GM20431 (cell line): ENCODE measurements around the gene SLC24A3.

Experiments used
- in situ Hi-C: fragments of 300-500 bp; cut with MseI, MboI; formaldehyde crosslinking; loops from one replicate; pipeline ENCODE4 v1.15.0; 2020; ENCODE audit warnings: low sequenced_read_pairs; ENCODE audit not compliant: unreplicated experiment

SLC24A3 gene

DNA sequence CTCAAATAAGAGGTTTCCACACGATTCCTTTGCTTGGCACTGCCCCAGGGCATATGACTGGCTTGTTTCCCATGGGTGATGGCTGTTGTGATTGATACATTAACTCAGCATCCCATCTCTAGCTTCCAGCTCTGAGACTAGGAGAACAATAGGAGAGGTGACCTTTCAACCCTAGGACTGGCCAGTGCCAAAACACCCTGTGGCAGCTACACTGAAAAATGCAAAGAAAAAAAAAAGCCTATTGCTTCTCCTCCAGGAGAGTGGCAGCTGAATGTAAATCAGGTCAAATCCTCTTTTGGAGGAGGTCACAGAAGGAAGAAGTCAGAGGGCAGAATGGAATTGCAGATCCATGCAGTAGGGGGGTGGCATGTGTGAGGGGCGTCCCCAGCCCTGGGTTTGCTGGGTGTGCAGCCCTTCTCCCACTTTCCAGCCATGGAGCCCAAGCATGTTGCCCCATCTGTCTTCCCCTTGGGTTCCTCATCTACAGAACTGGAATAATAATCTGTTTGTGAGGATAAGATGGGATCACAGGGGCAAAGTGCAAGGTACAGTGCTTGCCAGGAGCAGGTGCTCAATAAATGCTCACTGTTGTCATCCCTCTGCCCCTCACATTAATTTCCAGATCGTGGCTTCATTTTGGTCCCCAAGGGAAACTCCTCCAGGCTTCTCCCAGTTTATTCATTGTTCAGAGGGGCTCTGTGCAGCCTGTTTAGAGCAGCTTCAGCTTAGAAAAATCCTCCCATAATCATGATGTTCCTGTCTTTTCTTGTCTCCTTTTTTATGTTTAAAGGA is 300.6 kb downstream of the SLC24A3 start:
- in situ Hi-C loops: no loop called here

- in situ Hi-C loops: no loop called here
Observed at GRCh38 chr20:19515074-19515473, 302.6 kb downstream of the SLC24A3 start.

- in situ Hi-C loops: no loop called here
Observed at GRCh38 chr20:19519466-19519865, 307.0 kb downstream of the SLC24A3 start.

- in situ Hi-C loops: no loop called here
Observed at GRCh38 chr20:19520261-19520660, 307.8 kb downstream of the SLC24A3 start.

- in situ Hi-C loops: no loop called here
Observed at GRCh38 chr20:19522071-19522801, 309.8 kb downstream of the SLC24A3 start.

GRCh38 chr20:19522836-19523590 is 310.6 kb downstream of the SLC24A3 start:
- in situ Hi-C loops: no loop called here

DNA sequence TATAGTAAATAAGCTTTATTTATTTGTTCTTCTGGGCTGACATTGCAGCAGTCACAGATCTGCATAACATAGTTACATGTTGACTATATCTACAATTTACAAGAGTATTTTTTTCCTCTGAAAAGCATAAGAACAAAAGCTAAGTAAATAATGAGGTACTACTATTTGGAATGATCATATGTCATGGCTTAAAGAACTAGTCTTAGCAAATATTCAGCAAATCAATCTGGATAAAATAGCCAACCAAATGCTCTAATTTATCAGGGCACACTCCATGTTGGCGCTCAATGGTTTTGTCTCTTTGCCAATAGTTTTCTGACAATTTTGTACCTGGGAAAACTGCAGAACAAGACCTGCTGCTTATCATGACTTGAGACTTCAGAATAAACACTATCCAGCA is 312.2 kb downstream of the SLC24A3 start:
- in situ Hi-C loops: no loop called here

GRCh38 chr20:19527509-19527908 is 315.1 kb downstream of the SLC24A3 start:
- in situ Hi-C loops: no loop called here

DNA sequence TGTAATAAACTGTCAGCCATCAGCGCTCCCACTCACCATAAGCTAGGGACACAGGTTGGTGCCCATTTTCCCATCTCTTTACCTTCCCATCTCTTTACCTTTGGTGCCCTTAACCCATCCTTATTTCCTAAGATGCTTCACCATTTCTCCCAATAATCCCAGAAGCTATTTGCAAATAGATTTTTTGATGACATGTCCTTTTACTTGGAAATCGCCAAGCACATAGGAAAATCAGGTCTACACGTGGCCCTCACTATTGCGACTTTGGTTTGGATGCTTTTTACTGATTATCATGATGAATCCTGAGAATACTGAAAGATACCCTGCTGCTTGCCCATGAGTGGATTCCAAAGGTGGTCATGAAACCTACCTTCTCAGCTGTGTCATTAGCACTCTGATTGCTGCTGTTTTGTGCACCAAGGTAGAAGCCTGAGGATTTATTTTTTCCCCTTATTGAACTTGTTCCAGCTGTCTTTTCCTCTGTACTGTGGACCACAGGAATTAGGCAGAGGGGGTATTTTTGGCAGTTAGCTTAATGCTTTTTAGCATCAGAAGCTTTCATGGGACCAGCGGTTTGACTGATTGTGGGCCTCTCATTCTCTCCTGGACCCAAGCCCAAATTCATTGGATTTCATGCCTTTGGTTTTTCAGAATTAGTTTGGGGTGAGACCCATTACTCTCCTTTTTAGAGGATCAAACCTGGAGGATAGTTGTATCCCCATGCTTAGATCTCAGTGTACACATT is 316.0 kb downstream of the SLC24A3 start:
- in situ Hi-C loops: no loop called here

GRCh38 chr20:19530006-19530405 is 317.6 kb downstream of the SLC24A3 start:
- in situ Hi-C loops: no loop called here

DNA sequence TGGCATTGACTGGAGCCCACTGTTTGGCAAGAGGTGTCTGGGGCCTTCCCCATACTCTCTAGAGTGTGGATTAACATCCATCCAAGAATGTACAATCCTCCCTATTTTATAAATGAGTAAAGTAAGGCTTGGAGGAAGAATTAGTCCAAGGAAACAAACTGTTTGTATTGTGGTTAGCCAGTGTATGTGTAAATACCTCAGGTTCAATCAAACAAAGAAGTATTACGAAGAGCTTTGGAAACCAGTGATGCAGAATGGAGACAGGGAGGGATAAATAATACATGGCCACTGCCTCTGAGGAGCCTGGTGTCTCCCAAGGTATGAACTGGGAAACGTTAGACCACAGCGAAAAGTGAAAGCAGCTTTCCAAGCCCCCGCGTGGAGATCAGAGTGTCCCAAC is 319.0 kb downstream of the SLC24A3 start:
- in situ Hi-C loops: no loop called here

- in situ Hi-C loops: no loop called here
Observed at GRCh38 chr20:19538556-19538955, 326.1 kb downstream of the SLC24A3 start.

GRCh38 chr20:19539191-19539590 is 326.7 kb downstream of the SLC24A3 start:
- in situ Hi-C loops: no loop called here

DNA sequence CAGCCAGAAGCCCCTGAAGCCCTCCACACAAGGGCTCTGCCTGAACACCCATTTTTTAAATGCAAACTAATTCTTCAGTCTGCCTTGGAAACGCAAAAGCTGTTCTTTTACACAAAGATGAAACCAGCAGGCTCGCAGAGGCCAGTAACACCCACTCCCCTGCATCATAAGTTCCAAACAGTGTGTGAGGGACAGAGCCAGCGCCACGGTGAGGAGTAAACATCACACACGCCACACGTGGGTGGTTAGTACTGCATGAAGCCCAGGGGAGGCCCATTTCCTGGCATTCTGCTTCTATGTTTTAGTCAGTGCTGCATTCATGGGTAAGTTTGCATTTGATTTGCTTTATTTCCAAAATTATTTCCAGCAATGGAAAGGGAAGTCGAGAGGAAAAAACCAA is 327.9 kb downstream of the SLC24A3 start:
- in situ Hi-C loops: no loop called here

DNA sequence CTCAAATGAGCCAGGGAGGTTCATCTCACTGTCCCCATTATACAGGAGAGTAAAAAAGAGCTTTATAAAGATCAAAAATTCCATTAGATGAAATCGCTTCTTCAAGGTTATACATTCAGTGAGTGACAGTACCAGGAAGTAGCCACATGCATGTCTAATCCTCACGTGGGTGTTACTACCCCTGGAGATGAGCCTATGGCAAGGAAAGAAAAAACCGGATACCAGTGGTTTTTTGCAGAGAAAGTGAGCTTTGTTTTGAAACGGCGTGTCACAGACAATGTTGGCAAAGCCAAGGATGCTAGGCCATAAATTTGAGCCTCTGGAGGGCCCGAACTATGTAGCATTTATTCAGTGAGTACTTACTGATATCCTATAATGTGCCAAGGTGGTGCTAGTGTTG is 330.7 kb downstream of the SLC24A3 start:
- in situ Hi-C loops: no loop called here

DNA sequence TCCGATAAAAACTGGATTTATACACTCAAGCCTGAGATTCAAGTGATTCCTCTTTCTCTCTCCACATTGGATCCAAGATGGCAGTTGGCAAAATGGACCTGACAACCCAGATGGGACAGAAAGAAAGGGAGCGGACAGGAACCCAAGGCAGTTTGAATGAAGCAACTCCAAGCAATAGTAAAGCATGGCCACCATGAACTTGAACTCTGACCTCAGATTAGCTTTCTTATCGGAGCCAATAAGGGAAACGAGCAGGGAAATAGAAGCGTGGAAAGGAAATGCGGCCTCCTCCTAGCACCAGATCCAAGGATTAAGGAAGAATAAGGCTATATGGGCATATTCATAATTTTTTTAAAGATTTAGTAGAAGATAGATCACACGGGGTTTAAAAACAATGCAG is 332.2 kb downstream of the SLC24A3 start:
- in situ Hi-C loops: no loop called here

DNA sequence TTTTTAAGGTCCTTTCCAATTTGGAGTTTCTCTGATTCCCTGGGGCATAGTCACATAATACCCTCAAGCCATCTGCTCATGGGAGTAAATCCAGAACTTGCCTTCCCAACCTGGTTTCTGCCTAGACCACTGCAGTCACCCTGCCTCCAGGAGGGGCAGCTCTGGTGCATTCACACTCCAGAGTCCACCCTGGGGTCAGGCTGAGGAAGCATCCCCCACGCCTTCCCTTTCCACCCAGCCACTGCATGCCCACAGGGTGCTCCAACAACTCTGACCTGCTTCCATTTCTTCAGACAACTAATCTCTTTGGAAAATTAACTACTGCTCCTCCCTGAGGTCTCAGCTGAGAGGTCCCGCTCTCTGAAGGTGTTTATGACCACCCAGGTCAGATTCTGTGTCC is 334.2 kb downstream of the SLC24A3 start:
- in situ Hi-C loops: no loop called here

- in situ Hi-C loops: no loop called here
Observed at GRCh38 chr20:19547547-19547946, 335.1 kb downstream of the SLC24A3 start.

- in situ Hi-C loops: no loop called here
Observed at GRCh38 chr20:19549896-19550295, 337.5 kb downstream of the SLC24A3 start.
